Naive thymus-derived CD8-positive, alpha-beta T cell (primary cell): ENCODE data around the gene MAB21L3. TPM values are rescaled to one million over a fixed set of nuclear protein-coding genes. Genes with fewer than 3 reads are reported as not detected.

Experiments
- ATAC-seq, 2 donors: fragments of 150-1000 bp; cut with Tn5 transposase in 1 of 2; sonication (Bioruptor Pico), chemical (Tn5 transposase) in 1 of 2; 1 replicate in 1 of 2; 2 replicates in 1 of 2; pipeline ENCODE4 v1.10.0; 2021; ENCODE audit warnings: mild to moderate bottlenecking in 2 of 2, moderate library complexity in 2 of 2
- POLR2A ChIA-PET: fragments of 350-600 bp; sonication (Branson Sonifier 250); formaldehyde crosslinking; loops from one replicate; lab custom pipeline; 2021; ENCODE audit warnings: antibody characterized with exemption; lab: Charles Lee
- DNase-seq, 10 donors: peaks; one replicate each; pipeline versions ENCODE4 v3.0.0 to v3.0.0-alpha.2; 2020 to 2022
- H3K27ac Mint-ChIP-seq, 10 donors: one replicate each; pipeline ENCODE4 v1.8.0; 2020 to 2022; ENCODE audit warnings: mild to moderate bottlenecking in 10 of 10, mixed read lengths in 10 of 10, moderate library complexity in 4 of 10, inconsistent platforms in 1 of 10
- H3K27me3 Mint-ChIP-seq, 5 donors: one replicate each; pipeline ENCODE4 v1.8.0; 2021 to 2022; ENCODE audit warnings: mixed read lengths in 5 of 5
- H3K36me3 Mint-ChIP-seq, 3 donors: one replicate each; pipeline ENCODE4 v1.8.0; 2020 to 2022; ENCODE audit warnings: mixed read lengths in 3 of 3, mild to moderate bottlenecking in 2 of 3, inconsistent platforms in 1 of 3
- H3K4me1 Mint-ChIP-seq, 4 donors: one replicate each; pipeline ENCODE4 v1.8.0; 2021 to 2022; ENCODE audit warnings: mixed read lengths in 4 of 4
- H3K4me3 Mint-ChIP-seq, 10 donors: one replicate each; pipeline ENCODE4 v1.8.0; 2020 to 2022; ENCODE audit warnings: mild to moderate bottlenecking in 10 of 10, mixed read lengths in 10 of 10, moderate library complexity in 6 of 10, inconsistent platforms in 1 of 10
- H3K9me3 Mint-ChIP-seq, 9 donors: one replicate each; pipeline ENCODE4 v1.8.0; 2020 to 2022; ENCODE audit warnings: mixed read lengths in 9 of 9, mild to moderate bottlenecking in 3 of 9, inconsistent platforms in 1 of 9, moderate library complexity in 1 of 9
- polyA plus RNA-seq, 3 donors: library from polyadenylated mRNA; unstranded; fragments of 300-500 nt; fragmentation: Illumina TruSeq; gene quantifications; one replicate each; pipeline ENCODE4 v1.2.3, GENCODE V29; 2021
- total RNA-seq, 8 experiments: library from RNA in 2 of 8; stranded (reverse) in 2 of 8; gene quantifications; one replicate each; pipeline ENCODE4 v1.2.3 and lab custom pipeline; 2021 to 2026

MAB21L3 gene
- total and polyA plus RNA-seq, 5 experiments from 2014 or later, result not detected

GRCh38 chr1:116170721-116171589, 59.8 kb downstream of the MAB21L3 start:
- ATAC-seq (no peak), DNase-seq (no peak)
- Mint-ChIP-seq H3K27ac (peak overlapping the region in 1 of 10 donors; percentile 8), H3K4me3 (no peak overlapping the region), H3K27me3 (peaks cover 0 to 3% (median 0%) of the 10 kb centered on the region in 5 donors), H3K36me3 (no peaks in the 10 kb centered on the region), H3K4me1 (peaks cover 13 to 23% (median 21%) of the 10 kb centered on the region in 4 donors), H3K9me3 (no peaks in the 10 kb centered on the region)
- POLR2A ChIA-PET, result no interaction called here

- POLR2A ChIA-PET, result no interaction called here
- Mint-ChIP-seq H3K27ac (peak overlapping the region in 1 of 10 donors; percentile 17), H3K9me3 (no peaks in the 10 kb centered on the region), H3K36me3 (no peaks in the 10 kb centered on the region), H3K4me3 (no peak overlapping the region), H3K27me3 (peaks cover 0 to 3% (median 0%) of the 10 kb centered on the region in 5 donors), H3K4me1 (peaks cover 8 to 16% (median 12%) of the 10 kb centered on the region in 4 donors)
- ATAC-seq, result no peak
- no peak for DNase-seq
Measured at GRCh38 chr1:116172666-116173065, 61.5 kb downstream of the MAB21L3 start.

- Mint-ChIP-seq H3K36me3 (no peaks in the 10 kb centered on the region), H3K27me3 (peaks cover 0 to 4% (median 0%) of the 10 kb centered on the region in 5 donors)
- ATAC-seq, result no peak
Measured at GRCh38 chr1:116175611-116176010, 64.4 kb downstream of the MAB21L3 start.

GRCh38 chr1:116176306-116176789, 65.1 kb downstream of the MAB21L3 start:
- no peak overlapping the region for H3K4me3 Mint-ChIP-seq
- ATAC-seq, result no peak
- POLR2A ChIA-PET, result interaction anchor here (0.6 to 0.7 kb wide), 2 partner anchors 197 to 221 kb away, joined by 3 to 9 read pairs; no protein-coding TSS in a partner anchor
- H3K27me3 Mint-ChIP-seq, result peaks cover 0 to 4% (median 0%) of the 10 kb centered on the region in 5 donors
- H3K4me1 Mint-ChIP-seq, result no peaks in the 10 kb centered on the region
- no peaks in the 10 kb centered on the region for H3K36me3 Mint-ChIP-seq
- H3K27ac Mint-ChIP-seq, result no peak overlapping the region
- H3K9me3 Mint-ChIP-seq, result no peaks in the 10 kb centered on the region
- no peak for DNase-seq

More at GRCh38 chr1:116175611-116176010, 64.4 kb downstream of the MAB21L3 start:
- POLR2A ChIA-PET, result no interaction called here
- H3K27ac Mint-ChIP-seq, result no peak overlapping the region
- DNase-seq, result no peak
- no peaks in the 10 kb centered on the region for H3K9me3 Mint-ChIP-seq
- H3K4me3 Mint-ChIP-seq, result no peak overlapping the region
- no peaks in the 10 kb centered on the region for H3K4me1 Mint-ChIP-seq

- POLR2A ChIA-PET, result no interaction called here
- no peaks in the 10 kb centered on the region for H3K4me1 Mint-ChIP-seq
- no peaks in the 10 kb centered on the region for H3K36me3 Mint-ChIP-seq
- H3K4me3 Mint-ChIP-seq, result no peak overlapping the region
- no peaks in the 10 kb centered on the region for H3K9me3 Mint-ChIP-seq
- H3K27me3 Mint-ChIP-seq, result peaks cover 0 to 6% (median under 1%) of the 10 kb centered on the region in 5 donors
- DNase-seq (no peak), ATAC-seq (no peak)
- no peak overlapping the region for H3K27ac Mint-ChIP-seq
Measured at GRCh38 chr1:116177861-116178260, 66.7 kb downstream of the MAB21L3 start.

GRCh38 chr1:116178837-116179236, 67.6 kb downstream of the MAB21L3 start:
- Mint-ChIP-seq H3K4me3 (no peak overlapping the region), H3K36me3 (no peaks in the 10 kb centered on the region), H3K4me1 (no peaks in the 10 kb centered on the region), H3K9me3 (no peaks in the 10 kb centered on the region), H3K27ac (no peak overlapping the region), H3K27me3 (peaks cover 0 to 9% (median 2%) of the 10 kb centered on the region in 5 donors)
- ATAC-seq (no peak), DNase-seq (no peak)
- POLR2A ChIA-PET, result no interaction called here

GRCh38 chr1:116179419-116179818, 68.2 kb downstream of the MAB21L3 start:
- Mint-ChIP-seq H3K4me3 (no peak overlapping the region), H3K36me3 (no peaks in the 10 kb centered on the region), H3K27me3 (peaks cover 0 to 10% (median 2%) of the 10 kb centered on the region in 5 donors), H3K9me3 (no peaks in the 10 kb centered on the region), H3K27ac (no peak overlapping the region), H3K4me1 (no peaks in the 10 kb centered on the region)
- no peak for ATAC-seq
- POLR2A ChIA-PET, result no interaction called here
- no peak for DNase-seq

GRCh38 chr1:116179964-116180363, 68.8 kb downstream of the MAB21L3 start:
- H3K4me1 Mint-ChIP-seq, result no peaks in the 10 kb centered on the region
- no peak overlapping the region for H3K27ac Mint-ChIP-seq
- no peaks in the 10 kb centered on the region for H3K9me3 Mint-ChIP-seq
- no peaks in the 10 kb centered on the region for H3K36me3 Mint-ChIP-seq
- ATAC-seq, result no peak
- H3K27me3 Mint-ChIP-seq, result peaks cover 0 to 10% (median 2%) of the 10 kb centered on the region in 5 donors
- POLR2A ChIA-PET, result no interaction called here
- no peak for DNase-seq
- no peak overlapping the region for H3K4me3 Mint-ChIP-seq

- Mint-ChIP-seq H3K4me3 (no peak overlapping the region), H3K27ac (no peak overlapping the region), H3K27me3 (peaks cover 0 to 10% (median 2%) of the 10 kb centered on the region in 5 donors), H3K4me1 (no peaks in the 10 kb centered on the region), H3K36me3 (no peaks in the 10 kb centered on the region), H3K9me3 (no peaks in the 10 kb centered on the region)
- no peak for DNase-seq
- POLR2A ChIA-PET, result no interaction called here
- ATAC-seq, result no peak
Measured at GRCh38 chr1:116182019-116182714, 71.0 kb downstream of the MAB21L3 start.

Other genes starting within 250 kb of the MAB21L3 start
- under 1 TPM; 0.27 to 0.39 TPM for gene SLC22A15, start 134.9 kb upstream of the MAB21L3 start, total RNA-seq
- gene SLC22A15, start 134.9 kb upstream of the MAB21L3 start, polyA plus RNA-seq, result not detected